Adipocyte (in vitro differentiated cells): ENCODE results near the gene DALRD3.

ENCODE experiments used
- DNase-seq: peaks from one replicate; pipeline ENCODE4 v3.0.0-alpha.2; 2015; ENCODE audit warnings: low read depth
- H3K27me3 ChIP-seq: replicated peaks from 2 replicates; pipeline ENCODE4 v1.7.0; 2013; ENCODE audit warnings: mild to moderate bottlenecking, low read length, moderate library complexity; ENCODE audit not compliant: control insufficient read depth, insufficient read depth
- H3K36me3 ChIP-seq: 2 replicates; pipeline ENCODE4 v1.7.0; 2013; ENCODE audit warnings: low read length, mild to moderate bottlenecking, moderate library complexity; ENCODE audit not compliant: control insufficient read depth, insufficient read depth, severe bottlenecking
- H3K4me1 ChIP-seq: 2 replicates; pipeline ENCODE4 v1.7.0; 2013; ENCODE audit warnings: mild to moderate bottlenecking, low read length, moderate library complexity; ENCODE audit not compliant: control insufficient read depth, insufficient read depth
- H3K4me3 ChIP-seq: 2 replicates; pipeline ENCODE4 v1.7.0; 2013; ENCODE audit warnings: mild to moderate bottlenecking, low read length, moderate library complexity
- H3K9ac ChIP-seq: 2 replicates; pipeline ENCODE4 v1.7.0; 2013; ENCODE audit warnings: mild to moderate bottlenecking, low read length, moderate library complexity
- H3K9me3 ChIP-seq: 2 replicates; pipeline ENCODE4 v1.7.0; 2013; ENCODE audit warnings: mild to moderate bottlenecking, low read length, moderate library complexity; ENCODE audit not compliant: control insufficient read depth

DALRD3 gene

GRCh38 chr3:48985831-48986376 lies 32.5 kb downstream of the DALRD3 start:
- Histone ChIP-seq H3K4me1 (peaks cover 11% of the 10 kb centered on the region), H3K9me3 (no peaks in the 10 kb centered on the region)
- no peak for DNase-seq

DNA sequence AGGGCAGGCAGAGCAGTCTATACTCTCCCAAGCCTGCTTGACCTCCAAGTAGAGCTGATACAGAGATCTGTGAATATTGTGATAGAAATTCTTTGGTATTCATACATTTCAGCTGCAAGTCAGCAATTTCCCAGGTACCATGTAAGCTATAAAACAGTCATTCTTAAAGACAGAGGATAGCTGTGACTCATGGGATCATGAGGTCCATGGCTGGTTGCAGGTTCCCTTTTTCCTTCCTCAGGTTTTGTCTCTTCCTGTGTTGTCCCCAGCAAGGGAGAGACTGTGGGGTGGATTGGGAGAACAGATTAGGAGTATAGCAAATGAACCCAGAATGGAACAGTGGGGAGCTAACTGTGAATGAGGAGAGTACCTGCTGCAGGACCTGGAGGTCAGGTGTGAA lies 33.7 kb downstream of the DALRD3 start:
- no peak for DNase-seq
- no peak overlapping the region for H3K4me3 ChIP-seq
- peaks cover 6% of the 10 kb centered on the region for H3K4me1 ChIP-seq
- no peaks in the 10 kb centered on the region for H3K27me3 ChIP-seq
- peaks cover 71% of the 10 kb centered on the region for H3K36me3 ChIP-seq
- no peak overlapping the region for H3K9ac ChIP-seq
- H3K9me3 ChIP-seq = no peaks in the 10 kb centered on the region

More at GRCh38 chr3:48985831-48986376, 32.5 kb downstream of the DALRD3 start:
- Histone ChIP-seq H3K36me3 (peaks cover 60% of the 10 kb centered on the region), H3K4me3 (no peak overlapping the region), H3K9ac (no peak overlapping the region), H3K27me3 (no peaks in the 10 kb centered on the region)

GRCh38 chr3:48983096-48983495 lies 35.3 kb downstream of the DALRD3 start:
- no peak for DNase-seq
- no peaks in the 10 kb centered on the region for H3K27me3 ChIP-seq
- no peak overlapping the region for H3K4me3 ChIP-seq
- no peak overlapping the region for H3K9ac ChIP-seq
- H3K9me3 ChIP-seq = no peaks in the 10 kb centered on the region
- no peaks in the 10 kb centered on the region for H3K4me1 ChIP-seq
- H3K36me3 ChIP-seq = peaks cover 81% of the 10 kb centered on the region

DNA sequence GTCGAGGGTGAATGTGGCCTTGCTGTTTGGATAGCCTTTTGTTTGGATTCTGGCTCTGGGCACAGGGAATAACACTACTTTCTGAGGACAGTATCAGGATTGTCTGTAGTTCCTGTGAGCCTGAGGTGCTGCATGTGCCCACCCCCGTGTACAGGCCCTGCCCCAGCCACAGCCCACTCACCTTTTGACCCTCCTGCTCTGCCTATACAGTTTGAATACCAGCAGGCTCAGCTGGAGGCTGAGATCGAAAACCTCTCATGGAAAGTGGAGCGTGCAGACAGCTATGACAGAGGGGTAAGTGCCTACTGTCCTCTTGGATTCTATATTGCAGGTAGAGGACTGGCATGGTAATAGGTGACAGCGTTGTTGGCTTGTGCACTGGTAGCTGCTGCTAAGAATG lies 35.7 kb downstream of the DALRD3 start:
- H3K36me3 ChIP-seq = peaks cover 85% of the 10 kb centered on the region
- no peak for DNase-seq
- H3K4me3 ChIP-seq = no peak overlapping the region
- no peaks in the 10 kb centered on the region for H3K27me3 ChIP-seq
- no peaks in the 10 kb centered on the region for H3K9me3 ChIP-seq
- no peaks in the 10 kb centered on the region for H3K4me1 ChIP-seq
- H3K9ac ChIP-seq = no peak overlapping the region

GRCh38 chr3:48982016-48982415 lies 36.4 kb downstream of the DALRD3 start:
- Histone ChIP-seq H3K9me3 (no peaks in the 10 kb centered on the region), H3K36me3 (peaks cover 91% of the 10 kb centered on the region), H3K27me3 (no peaks in the 10 kb centered on the region), H3K9ac (no peak overlapping the region), H3K4me3 (no peak overlapping the region), H3K4me1 (no peaks in the 10 kb centered on the region)
- no peak for DNase-seq

- Histone ChIP-seq H3K4me3 (no peak overlapping the region), H3K36me3 (peaks cover 92% of the 10 kb centered on the region), H3K9me3 (no peaks in the 10 kb centered on the region), H3K9ac (no peak overlapping the region), H3K4me1 (no peaks in the 10 kb centered on the region), H3K27me3 (no peaks in the 10 kb centered on the region)
- DNase-seq = no peak
These were observed 38.1 kb downstream of the DALRD3 start for GRCh38 chr3:48980295-48980694.

DNA sequence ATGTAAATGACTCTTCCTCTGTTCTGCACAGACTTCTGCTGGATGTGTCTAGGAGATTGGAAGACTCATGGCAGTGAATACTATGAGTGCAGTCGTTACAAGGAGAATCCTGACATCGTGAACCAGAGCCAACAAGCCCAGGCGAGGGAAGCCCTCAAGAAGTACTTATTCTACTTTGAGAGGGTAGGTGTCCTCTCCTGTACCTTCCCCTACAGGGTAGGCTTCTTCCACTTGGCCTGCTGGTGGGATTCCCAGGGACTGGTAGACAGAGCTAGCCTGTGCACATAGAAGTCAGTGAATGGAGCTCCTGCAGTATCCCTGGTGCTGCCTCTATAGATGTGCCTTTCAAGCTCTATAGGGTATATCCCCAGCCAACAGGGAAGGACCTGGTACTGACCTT lies 38.9 kb downstream of the DALRD3 start:
- Histone ChIP-seq H3K4me1 (no peaks in the 10 kb centered on the region), H3K9ac (no peak overlapping the region), H3K36me3 (peaks cover 92% of the 10 kb centered on the region), H3K27me3 (no peaks in the 10 kb centered on the region), H3K9me3 (no peaks in the 10 kb centered on the region), H3K4me3 (no peak overlapping the region)
- no peak for DNase-seq

DNA sequence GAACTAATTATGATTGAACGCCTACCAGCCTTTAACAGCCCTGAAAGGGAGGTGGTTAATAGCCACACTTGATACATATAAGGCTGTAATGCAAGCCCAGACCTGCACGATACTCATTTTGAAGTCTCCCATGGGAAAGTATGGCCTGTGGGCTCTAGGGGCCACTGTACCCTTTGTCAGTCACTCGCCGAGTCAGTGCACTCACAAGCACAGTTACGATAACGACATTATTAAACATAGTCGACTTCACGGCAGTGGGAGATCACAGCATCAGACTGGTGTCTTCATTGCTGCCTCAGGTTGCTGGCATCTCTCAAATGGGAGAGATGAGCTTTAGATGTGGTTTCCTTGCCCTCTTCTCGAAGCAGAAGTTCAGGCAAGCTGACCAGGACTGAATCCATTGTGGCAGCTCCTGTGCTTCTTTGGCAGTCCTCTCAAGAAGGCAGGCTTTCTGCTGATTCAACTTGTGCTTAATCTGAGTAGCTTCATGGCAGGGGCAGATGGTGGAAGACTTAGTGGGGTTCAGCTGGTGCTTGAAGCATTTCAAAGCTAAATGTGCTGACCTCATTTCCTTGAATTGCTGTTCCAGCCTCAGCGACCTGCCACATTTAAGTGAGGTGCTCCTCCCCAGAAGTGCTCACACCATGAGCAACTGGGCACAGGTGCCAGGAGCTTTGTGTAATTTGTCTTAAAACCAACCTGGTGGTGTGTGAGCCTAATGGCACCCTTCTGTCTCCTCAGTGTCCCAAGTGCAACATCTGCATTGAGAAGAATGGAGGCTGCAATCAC lies 44.1 kb downstream of the DALRD3 start:
- no peak overlapping the region for H3K9ac ChIP-seq
- H3K9me3 ChIP-seq = no peaks in the 10 kb centered on the region
- H3K27me3 ChIP-seq = no peaks in the 10 kb centered on the region
- peaks cover 89% of the 10 kb centered on the region for H3K36me3 ChIP-seq
- H3K4me3 ChIP-seq = no peak overlapping the region
- no peaks in the 10 kb centered on the region for H3K4me1 ChIP-seq
- DNase-seq = no peak

- no peak overlapping the region for H3K4me3 ChIP-seq
- peaks cover 87% of the 10 kb centered on the region for H3K36me3 ChIP-seq
These were observed 47.8 kb downstream of the DALRD3 start for GRCh38 chr3:48970586-48970985.

GRCh38 chr3:48966876-48967361 lies 51.5 kb downstream of the DALRD3 start:
- Histone ChIP-seq H3K9ac (no peak overlapping the region), H3K4me1 (no peaks in the 10 kb centered on the region), H3K9me3 (no peaks in the 10 kb centered on the region), H3K27me3 (no peaks in the 10 kb centered on the region), H3K36me3 (peaks cover 72% of the 10 kb centered on the region), H3K4me3 (no peak overlapping the region)
- DNase-seq = no peak

More at GRCh38 chr3:48970586-48970985, 47.8 kb downstream of the DALRD3 start:
- no peaks in the 10 kb centered on the region for H3K9me3 ChIP-seq
- H3K9ac ChIP-seq = no peak overlapping the region
- no peaks in the 10 kb centered on the region for H3K4me1 ChIP-seq
- DNase-seq = no peak
- H3K27me3 ChIP-seq = no peaks in the 10 kb centered on the region

GRCh38 chr3:48966367-48966766 lies 52.0 kb downstream of the DALRD3 start:
- H3K9me3 ChIP-seq = no peaks in the 10 kb centered on the region
- no peak overlapping the region for H3K4me3 ChIP-seq
- no peaks in the 10 kb centered on the region for H3K27me3 ChIP-seq
- peaks cover 2% of the 10 kb centered on the region for H3K4me1 ChIP-seq
- no peak overlapping the region for H3K9ac ChIP-seq
- H3K36me3 ChIP-seq = peaks cover 72% of the 10 kb centered on the region
- no peak for DNase-seq
